ENCODE results near the gene FN3K.
"Not testable (repeated sequence)": the region's sequence is repeated elsewhere in the genome, so short reads cannot be mapped to it uniquely, and the experiment has no call there.

The FN3K gene

GRCh38 chr17:82781894-82782274 is 46.5 kb downstream of the FN3K start:
- peak; percentile 98 for TF ChIP-seq CTCF (IDR thresholded peaks at IDR 0.05; ENCODE audit: control extremely low read depth, extremely low read depth, low read depth, missing control alignments)
- CTCF ChIA-PET, result interaction anchor here (0.6 to 3.6 kb wide), 36 partner anchors 9 to 425 kb away, joined by 3 to 27 read pairs (median 4); partner anchors contain the start of gene ZNF750
- POLR2A ChIA-PET, result no interaction called here
- peak; percentile 93 for DNase-seq (ENCODE audit: extremely low spot score)

GRCh38 chr17:82782657-82783207 is 47.3 kb downstream of the FN3K start:
- CTCF ChIA-PET, result interaction anchor here (0.9 to 3.6 kb wide), 8 partner anchors 34 to 420 kb away, joined by 3 to 27 read pairs (median 11); no protein-coding TSS in a partner anchor
- POLR2A ChIA-PET, result no interaction called here
- DNase-seq (ENCODE audit: extremely low spot score), result no peak
- no peak for TF ChIP-seq CTCF (IDR thresholded peaks at IDR 0.05; ENCODE audit: control extremely low read depth, extremely low read depth, low read depth, missing control alignments)

GRCh38 chr17:82783498-82783897 is 48.1 kb downstream of the FN3K start:
- DNase-seq (ENCODE audit: extremely low spot score), result no peak
- CTCF ChIA-PET, result no interaction called here
- POLR2A ChIA-PET, result no interaction called here
- TF ChIP-seq CTCF (IDR thresholded peaks at IDR 0.05; ENCODE audit: control extremely low read depth, extremely low read depth, low read depth, missing control alignments), result no peak

- DNase-seq (ENCODE audit: extremely low spot score); CTCF ChIA-PET; POLR2A ChIA-PET: not testable (repeated sequence)
These were observed 50.2 kb downstream of the FN3K start for GRCh38 chr17:82785581-82785980.

- ChIA-PET POLR2A (no interaction called here), CTCF (no interaction called here)
- no peak for DNase-seq (ENCODE audit: extremely low spot score)
- no peak for TF ChIP-seq CTCF (IDR thresholded peaks at IDR 0.05; ENCODE audit: control extremely low read depth, extremely low read depth, low read depth, missing control alignments)
These were observed 51.0 kb downstream of the FN3K start for GRCh38 chr17:82786427-82786826.

GRCh38 chr17:82787081-82787848 is 51.9 kb downstream of the FN3K start:
- TF ChIP-seq CTCF (IDR thresholded peaks at IDR 0.05; ENCODE audit: control extremely low read depth, extremely low read depth, low read depth, missing control alignments), result no peak
- DNase-seq (ENCODE audit: extremely low spot score), result no peak
- POLR2A ChIA-PET, result no interaction called here
- CTCF ChIA-PET, result no interaction called here
